Measurements from ENCODE around the gene MYO5C.
A peak's percentile ranks its signal among the peaks of the same experiment; 100 is the strongest.

The MYO5C gene

GRCh38 chr15:52220251-52220650 is 75.4 kb downstream of the MYO5C start:
- no peak for DNase-seq

- DNase-seq, result no peak
These were observed 76.8 kb downstream of the MYO5C start for GRCh38 chr15:52218816-52219215.

GRCh38 chr15:52218371-52218770 is 77.2 kb downstream of the MYO5C start:
- no peak for DNase-seq

- no peak for DNase-seq
These were observed 78.4 kb downstream of the MYO5C start for GRCh38 chr15:52217186-52217585.

GRCh38 chr15:52214553-52214952 is 81.1 kb downstream of the MYO5C start:
- DNase-seq, result no peak

- DNase-seq, result no peak
These were observed 82.4 kb downstream of the MYO5C start for GRCh38 chr15:52213206-52213605.

- DNase-seq, result peak in 32 of 56 donors; percentile 2 to 69 (median 20)
These were observed 87.2 kb downstream of the MYO5C start for GRCh38 chr15:52208306-52208946.

GRCh38 chr15:52207191-52207590 is 88.4 kb downstream of the MYO5C start:
- DNase-seq, result no peak

GRCh38 chr15:52206446-52206845 is 89.2 kb downstream of the MYO5C start:
- no peak for DNase-seq

- no peak for DNase-seq
These were observed 90.9 kb downstream of the MYO5C start for GRCh38 chr15:52204657-52205056.

- no peak for DNase-seq
These were observed 94.7 kb downstream of the MYO5C start for GRCh38 chr15:52200831-52201365.

- DNase-seq, result no peak
These were observed 96.3 kb downstream of the MYO5C start for GRCh38 chr15:52199271-52199670.

- no peak for DNase-seq
These were observed 98.7 kb downstream of the MYO5C start for GRCh38 chr15:52196891-52197290.

- no peak for DNase-seq
These were observed 101.8 kb downstream of the MYO5C start for GRCh38 chr15:52193791-52194190.

- no peak for DNase-seq
These were observed 102.3 kb downstream of the MYO5C start for GRCh38 chr15:52193321-52193720.

GRCh38 chr15:52191207-52191606 is 104.4 kb downstream of the MYO5C start, which contains the start of gene GNB5:
Gene GNB5 (minus strand): TSS chr15:52191392. CDS start chr15:52184676, 6,716 bp downstream.
- no peak for DNase-seq

- DNase-seq, result peak in 1 of 56 donors; percentile 1
These were observed 108.7 kb downstream of the MYO5C start for GRCh38 chr15:52186651-52187486.

- DNase-seq, result no peak
These were observed 110.4 kb downstream of the MYO5C start for GRCh38 chr15:52185151-52185561.

- DNase-seq, result no peak
These were observed 110.9 kb downstream of the MYO5C start for GRCh38 chr15:52184721-52185120.

- DNase-seq, result peak in 8 of 56 donors; percentile 4 to 50 (median 8)
These were observed 111.9 kb downstream of the MYO5C start for GRCh38 chr15:52183562-52184173.

GRCh38 chr15:52181938-52182780 is 113.4 kb downstream of the MYO5C start:
- no peak for DNase-seq

All from nucleus accumbens (tissue), 56 donors.